Activated CD4-positive, alpha-beta T cell treated with anti-CD3 and anti-CD28 coated beads for 1 hour (primary cell): ENCODE data around the gene PARP3.
"Not testable (repeated sequence)": the region's sequence is repeated elsewhere in the genome, so short reads cannot be mapped to it uniquely, and the experiment has no call there.

Experiments
- DNase-seq: peaks from one replicate; pipeline ENCODE4 v3.0.0-alpha.2; 2020

PARP3 gene

GRCh38 chr3:51988286-51989146, 46.4 kb downstream of the PARP3 start:
- DNase-seq = no peak

DNA sequence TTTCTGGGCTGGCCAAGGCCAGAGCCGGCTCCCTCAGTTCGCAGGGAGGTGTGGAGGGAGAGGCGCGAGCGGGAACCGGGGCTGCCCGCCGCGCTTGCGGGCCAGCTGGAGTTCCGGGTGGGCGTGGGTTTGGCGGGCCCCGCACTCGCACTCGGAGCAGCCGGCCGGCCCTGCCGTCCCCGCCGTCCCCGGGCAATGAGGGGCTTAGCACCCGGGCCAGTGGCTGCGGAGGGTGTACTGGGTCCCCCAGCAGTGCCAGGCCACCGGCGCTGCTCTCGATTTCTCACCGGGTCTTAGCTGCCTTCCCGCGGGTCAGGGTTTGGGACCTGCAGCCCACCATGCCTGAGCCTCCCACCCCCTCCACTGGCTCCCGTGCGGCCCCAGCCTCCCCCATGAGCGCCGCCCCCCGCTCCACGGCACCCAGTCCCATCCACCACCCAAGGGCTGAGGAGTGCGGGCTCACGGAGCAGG, 48.4 kb downstream of the PARP3 start:
- DNase-seq = not testable (repeated sequence)

- DNase-seq = no peak
Observed at GRCh38 chr3:51992017-51992682, 50.0 kb downstream of the PARP3 start.

DNA sequence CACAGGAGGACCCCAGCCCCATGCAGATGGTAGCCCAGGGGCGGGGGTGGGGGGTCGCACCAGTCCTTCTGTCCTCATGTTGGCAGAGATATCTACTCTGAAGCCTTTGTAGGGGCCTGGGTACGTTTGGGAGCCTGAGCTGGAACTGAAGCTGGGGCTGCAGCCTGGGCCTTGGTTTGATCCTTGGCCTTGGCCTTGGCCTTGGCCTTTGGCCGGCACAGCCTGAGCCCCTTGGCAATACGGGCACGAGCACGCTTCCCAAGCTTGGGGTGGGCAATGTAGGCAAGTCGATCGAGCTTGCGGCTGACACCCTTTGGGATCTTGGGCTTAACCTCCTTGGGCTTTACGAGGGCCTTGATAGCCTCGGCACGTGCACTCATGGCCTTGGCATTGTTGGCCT, 51.5 kb downstream of the PARP3 start:
- not testable (repeated sequence) for DNase-seq

GRCh38 chr3:51994530-51994929, 52.4 kb downstream of the PARP3 start:
- no peak for DNase-seq

GRCh38 chr3:51995346-51996163, 53.4 kb downstream of the PARP3 start, which contains the start of gene RPL29:
Gene RPL29, minus strand, starts transcription at chr3:51995895. Its CDS starts 434 bp downstream, at chr3:51995461.
- DNase-seq = peak; percentile 86

DNA sequence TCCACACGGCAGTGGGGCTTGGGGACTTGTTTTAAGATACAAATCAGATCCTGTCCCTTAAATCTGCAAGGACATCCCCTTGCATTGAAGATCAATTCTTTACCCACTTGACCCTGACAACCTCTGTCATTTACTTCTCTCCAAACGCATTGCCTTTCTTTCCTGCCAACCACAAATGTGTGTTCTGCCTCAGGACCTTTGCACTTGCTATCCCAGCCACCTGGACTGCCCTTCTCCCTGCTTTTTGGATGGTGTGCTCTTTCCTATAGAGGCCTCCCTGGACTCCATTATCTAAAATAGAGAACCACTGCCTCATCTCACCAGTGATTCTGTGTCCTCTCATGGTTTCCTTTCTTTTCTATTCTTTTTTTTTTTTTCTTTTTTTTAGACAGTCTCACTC, 55.0 kb downstream of the PARP3 start:
- no peak for DNase-seq

- no peak for DNase-seq
Observed at GRCh38 chr3:51997935-51998596, 55.9 kb downstream of the PARP3 start.
